GM10847 (cell line): ENCODE results near the gene PLPP7.

Experiments used
- POLR2A ChIP-seq: IDR thresholded peaks from 2 replicates; pipeline ENCODE4 v1.6.1; 2011; ENCODE audit not compliant: insufficient read length; ENCODE audit errors: extremely low read depth

Gene PLPP7

GRCh38 chr9:131324736-131325679, 35.5 kb downstream of the PLPP7 start:
- TF ChIP-seq POLR2A = no peak

- TF ChIP-seq POLR2A = no peak
Measured at GRCh38 chr9:131329241-131329641, 39.7 kb downstream of the PLPP7 start.

- no peak for TF ChIP-seq POLR2A
Measured at GRCh38 chr9:131330814-131331600, 41.5 kb downstream of the PLPP7 start.

- TF ChIP-seq POLR2A = no peak
Measured at GRCh38 chr9:131333771-131334628, 44.5 kb downstream of the PLPP7 start.

GRCh38 chr9:131334629-131335367, 45.3 kb downstream of the PLPP7 start:
- no peak for TF ChIP-seq POLR2A

GRCh38 chr9:131335368-131335755, 45.8 kb downstream of the PLPP7 start:
- TF ChIP-seq POLR2A = no peak

GRCh38 chr9:131337131-131337848, 47.8 kb downstream of the PLPP7 start:
- TF ChIP-seq POLR2A = no peak

GRCh38 chr9:131346559-131346958, 57.0 kb downstream of the PLPP7 start:
- TF ChIP-seq POLR2A = no peak

- no peak for TF ChIP-seq POLR2A
Measured at GRCh38 chr9:131347376-131348020, 58.0 kb downstream of the PLPP7 start.

- TF ChIP-seq POLR2A = no peak
Measured at GRCh38 chr9:131348631-131349521, 59.4 kb downstream of the PLPP7 start.

GRCh38 chr9:131349522-131349880, 60.0 kb downstream of the PLPP7 start:
- no peak for TF ChIP-seq POLR2A

- TF ChIP-seq POLR2A = no peak
Measured at GRCh38 chr9:131349881-131350563, 60.5 kb downstream of the PLPP7 start.
